Measurements from ENCODE around the gene POLR2F.

- no peak for TF ChIP-seq REST (tag by site-specific recombination; IDR thresholded peaks at IDR 0.05)
- no peak for TF ChIP-seq ZBTB17 (tag by site-specific recombination; IDR thresholded peaks at IDR 0.05)
- no peak for TF ChIP-seq ZNF112 (tag by site-specific recombination; IDR thresholded peaks at IDR 0.05)
- TF ChIP-seq ELK4 (IDR thresholded peaks at IDR 0.05; ENCODE audit: borderline replicate concordance, low read depth, low read length), result no peak
- TF ChIP-seq SETDB1 (IDR thresholded peaks at IDR 0.05; ENCODE audit: insufficient read length, low read length), result no peak
- TF ChIP-seq ZNF423 (tag by site-specific recombination; IDR thresholded peaks at IDR 0.05), result no peak
- no peak for TF ChIP-seq CTCF (tag by site-specific recombination; IDR thresholded peaks at IDR 0.05)
- TF ChIP-seq ZNF624 (tag by site-specific recombination; IDR thresholded peaks at IDR 0.05), result no peak
- TF ChIP-seq ZNF560 (tag by site-specific recombination; IDR thresholded peaks at IDR 0.05; ENCODE audit: borderline replicate concordance), result no peak
- TF ChIP-seq ZNF138 (tag by site-specific recombination; IDR thresholded peaks at IDR 0.05; ENCODE audit: borderline replicate concordance), result no peak
- TF ChIP-seq ZBTB1 (tag by site-specific recombination; IDR thresholded peaks at IDR 0.05), result no peak
- no peak for TF ChIP-seq ZNF621 (tag by site-specific recombination; IDR thresholded peaks at IDR 0.05)
- no peak for TF ChIP-seq ZNF274 (IDR thresholded peaks at IDR 0.05; ENCODE audit: low read length)
- TF ChIP-seq ZNF274 (tag by site-specific recombination; IDR thresholded peaks at IDR 0.05; ENCODE audit: borderline replicate concordance), result no peak
- TF ChIP-seq ZNF175 (tag by site-specific recombination; IDR thresholded peaks at IDR 0.05), result no peak
These were observed 60.6 kb downstream of the POLR2F start for GRCh38 chr22:38014083-38014482.
